GM21447 (cell line): Measurements from ENCODE around the gene SMR3A.

Experiments used
- ATAC-seq: cut with Tn5 transposase; IDR thresholded peaks from one replicate; pipeline ENCODE4 v1.9.1; 2021; ENCODE audit not compliant: unreplicated experiment

SMR3A gene

DNA sequence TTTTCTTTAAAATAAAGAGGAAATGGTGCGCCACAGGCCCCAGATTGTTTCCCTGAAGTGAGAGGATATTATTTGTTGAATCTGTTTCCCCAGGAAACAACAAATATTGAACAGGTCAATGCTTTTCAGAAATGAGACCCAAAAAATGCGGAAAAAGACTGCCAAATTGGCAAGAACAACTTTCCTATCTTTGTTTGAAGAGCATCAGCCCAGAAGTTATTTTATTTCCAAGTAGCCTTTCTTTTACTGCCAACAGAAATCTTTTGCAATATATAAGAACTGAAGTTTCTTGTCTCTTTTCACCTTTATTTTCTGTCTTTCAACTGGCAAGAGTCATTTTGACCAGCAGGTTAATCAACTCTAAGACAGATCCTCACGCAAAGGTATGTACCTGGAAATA lies at the start of gene SMR3A:
TSS of gene SMR3A (plus strand) at position 301 of the 400 bp plus-strand sequence. CDS start 1,356 bp downstream, outside the sequence.
- ATAC-seq: no peak

DNA sequence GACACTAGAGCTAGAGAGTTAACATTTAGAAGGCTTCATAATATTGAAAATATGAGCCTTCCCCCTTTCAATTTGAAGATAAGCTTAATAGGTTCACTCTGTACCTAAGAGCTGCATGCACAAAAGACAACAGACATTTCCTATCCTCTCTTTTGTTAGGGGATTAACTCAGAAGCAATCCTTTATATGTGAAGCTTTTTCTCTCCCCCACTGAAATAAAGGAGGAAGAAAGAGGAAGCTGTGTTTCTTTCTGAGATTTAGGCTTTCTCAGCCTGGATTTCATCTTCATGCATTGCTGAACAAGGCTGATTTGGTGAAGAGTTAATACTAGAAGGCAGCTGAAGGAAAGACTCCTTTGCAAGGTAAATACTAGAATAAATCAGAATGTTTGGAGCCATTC lies 46.8 kb upstream of the SMR3A start:
- ATAC-seq: no peak

DNA sequence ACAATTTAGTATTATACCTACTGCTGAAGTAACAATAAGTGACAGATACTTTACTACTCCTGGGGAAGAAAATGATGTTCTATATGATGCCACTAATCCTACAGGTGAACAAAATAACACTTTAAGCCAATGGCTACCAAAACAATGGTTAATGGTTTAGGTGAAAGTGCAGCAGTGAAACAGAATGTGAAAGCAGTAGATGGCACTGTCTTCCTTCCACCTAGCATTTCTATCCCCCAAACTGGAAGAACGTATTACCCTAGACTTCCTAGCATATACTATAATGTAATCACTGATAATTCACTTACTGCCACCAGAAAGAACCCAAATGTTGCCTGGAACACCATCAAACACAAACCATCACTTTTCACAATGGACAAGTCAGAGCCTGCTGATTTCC lies 44.6 kb upstream of the SMR3A start:
- ATAC-seq: no peak

DNA sequence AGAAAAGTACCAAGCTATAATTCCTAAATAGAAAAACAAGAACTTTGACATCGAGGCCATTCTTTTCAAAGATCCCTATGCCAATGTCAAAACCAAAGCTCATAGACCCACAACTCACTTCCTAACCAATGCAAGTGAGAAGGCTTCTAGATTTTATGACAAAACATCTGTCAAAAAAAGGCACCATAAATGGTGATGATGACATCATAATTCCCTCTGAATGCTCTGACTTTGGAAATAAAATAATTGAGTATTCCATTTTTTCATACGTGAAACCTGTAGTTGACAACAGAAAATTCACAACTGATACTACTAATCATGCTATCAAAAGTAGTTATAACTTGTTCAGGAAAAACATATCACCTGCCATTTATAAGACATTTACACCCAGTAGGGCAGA lies 34.5 kb upstream of the SMR3A start:
- no peak for ATAC-seq

DNA sequence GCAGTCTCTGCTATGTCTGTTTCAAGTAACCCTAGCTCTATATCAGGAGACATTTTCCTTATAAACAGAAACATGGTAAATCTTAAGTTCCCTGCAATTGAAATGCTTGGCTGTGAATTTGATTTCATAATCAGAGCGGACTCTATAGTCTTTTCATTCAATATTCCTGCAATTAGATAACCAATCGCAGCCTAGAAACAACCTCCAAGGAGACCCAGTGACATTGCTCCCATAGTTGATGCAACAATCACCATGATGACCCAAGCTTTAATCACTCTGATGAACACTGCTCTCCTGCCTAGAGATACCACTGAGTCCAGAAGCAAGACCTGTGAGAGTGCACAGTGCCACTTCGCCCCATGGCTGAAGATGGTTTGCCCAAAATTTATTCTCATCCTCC lies 25.9 kb upstream of the SMR3A start, which contains the start of gene CABS1:
TSS of gene CABS1 (plus strand) at position 301 of the 400 bp plus-strand sequence. CDS start at position 360, 59 bp downstream.
- no peak for ATAC-seq

- no peak for ATAC-seq
Measured at GRCh38 chr4:70336043-70336442, 24.5 kb upstream of the SMR3A start.

DNA sequence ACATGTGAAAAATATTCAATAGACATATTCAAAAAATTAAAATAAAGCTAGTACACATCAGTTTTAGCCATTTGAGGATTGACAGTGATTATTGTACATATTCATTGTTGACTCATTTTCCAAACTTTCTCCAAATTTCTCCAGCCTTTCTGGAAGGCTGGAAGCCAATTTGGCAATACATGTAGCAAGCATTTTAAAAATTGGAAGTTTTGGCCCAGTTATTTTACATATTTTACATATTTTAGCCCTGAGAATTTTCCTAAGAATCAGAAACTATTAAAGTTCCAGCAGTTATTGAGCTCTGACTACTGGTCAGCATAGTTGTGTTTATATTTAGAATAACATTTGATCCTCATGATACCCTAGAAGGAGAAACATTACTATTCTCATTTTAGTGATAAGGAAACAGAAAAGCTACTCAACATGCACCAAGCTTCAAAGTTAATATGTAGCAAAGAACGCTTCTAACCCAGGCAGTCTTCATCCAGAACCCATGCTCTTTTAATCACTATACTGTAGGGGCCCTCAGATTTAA lies 22.6 kb upstream of the SMR3A start:
- no peak for ATAC-seq

DNA sequence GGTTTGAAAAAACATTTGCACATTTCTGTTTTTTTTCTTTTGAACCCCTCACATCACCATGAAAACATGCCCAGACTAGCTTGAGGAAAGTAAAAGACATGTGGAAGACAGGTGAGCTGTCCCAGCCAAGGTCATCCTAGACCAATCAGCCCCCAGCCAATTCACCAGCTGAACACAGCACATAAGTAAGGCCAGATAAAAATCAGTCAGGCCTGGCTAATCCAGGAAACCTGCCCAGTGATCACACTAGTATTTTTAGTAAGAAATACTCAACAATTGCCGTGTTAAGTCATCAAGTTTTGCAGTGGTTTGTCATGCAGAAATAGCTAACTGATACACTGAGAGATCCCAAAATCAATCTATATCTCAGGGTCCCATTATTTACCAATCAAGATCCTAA lies 4.4 kb upstream of the SMR3A start:
- no peak for ATAC-seq

- ATAC-seq: no peak
Measured at GRCh38 chr4:70359115-70359661, 1.4 kb upstream of the SMR3A start.

GRCh38 chr4:70364002-70364401 lies 3.4 kb downstream of the SMR3A start:
- ATAC-seq: no peak

DNA sequence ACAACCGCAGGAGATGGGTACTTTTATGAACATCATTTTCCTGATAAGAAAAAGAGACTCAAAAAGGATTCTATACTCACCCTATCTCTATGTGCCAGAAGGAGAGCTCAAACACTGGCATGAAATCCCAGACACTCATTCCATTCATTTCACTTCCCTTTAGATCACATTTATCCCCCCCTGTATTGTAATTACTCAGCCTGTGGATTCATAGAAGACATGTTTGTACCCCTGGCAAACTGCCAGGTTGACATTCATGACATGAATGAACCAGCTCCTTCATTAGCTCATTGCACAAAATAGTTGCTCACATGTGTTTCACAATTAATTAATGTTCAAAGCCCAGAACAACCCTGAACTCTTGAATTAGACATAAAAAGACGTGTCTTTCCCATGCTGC lies 4.9 kb downstream of the SMR3A start:
- ATAC-seq: no peak

- ATAC-seq: no peak
Measured at GRCh38 chr4:70367813-70368212, 7.3 kb downstream of the SMR3A start.

GRCh38 chr4:70371987-70372386 lies 11.4 kb downstream of the SMR3A start:
- no peak for ATAC-seq

DNA sequence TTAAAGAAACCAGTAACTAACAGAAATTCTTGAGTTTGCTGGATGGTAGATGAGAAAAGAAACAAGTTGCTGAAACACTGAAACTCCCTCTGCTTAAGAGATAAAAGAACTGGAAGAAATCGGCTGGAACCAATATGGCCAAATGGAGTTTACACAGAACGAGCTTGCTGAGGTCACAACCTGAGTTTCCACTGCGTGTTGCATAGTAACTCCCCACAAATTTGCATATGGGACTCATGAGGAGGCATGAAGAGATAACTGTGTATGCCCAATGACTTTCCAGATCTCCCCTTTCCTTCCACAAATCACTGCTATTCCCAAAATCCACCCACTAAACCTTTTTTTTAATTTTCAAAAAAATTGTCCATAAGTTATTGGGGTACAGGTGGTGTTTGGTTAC lies 12.2 kb downstream of the SMR3A start:
- no peak for ATAC-seq

GRCh38 chr4:70380578-70380977 lies 20.0 kb downstream of the SMR3A start:
- no peak for ATAC-seq

DNA sequence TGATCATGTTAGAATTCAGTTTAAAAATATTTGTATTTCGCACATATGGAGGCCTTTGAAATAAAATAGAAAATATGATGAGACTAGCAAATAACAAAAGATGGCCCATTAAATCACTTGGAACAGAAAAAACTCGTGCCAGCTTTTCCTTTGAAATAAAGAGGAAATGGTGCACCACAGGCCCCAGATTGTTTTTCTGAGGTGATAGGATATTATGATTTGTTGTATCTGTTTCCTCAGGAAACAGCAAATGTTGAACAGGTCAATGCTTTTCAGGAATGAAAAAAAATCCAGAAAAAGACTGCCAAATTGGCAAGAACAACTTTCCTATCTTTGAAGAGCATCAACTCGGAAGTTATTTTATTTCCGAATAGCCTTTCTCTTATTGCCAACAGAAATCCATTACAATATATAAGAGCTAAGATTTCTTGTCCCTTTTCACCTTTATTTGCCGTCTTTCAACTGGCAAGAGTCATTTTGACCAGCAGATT lies 22.2 kb downstream of the SMR3A start, which contains the start of gene SMR3B:
TSS of gene SMR3B (plus strand) at position 441 of the 491 bp plus-strand sequence. CDS start 1,380 bp downstream, outside the sequence.
- ATAC-seq: no peak

- ATAC-seq: peak; percentile 44
Measured at GRCh38 chr4:70392057-70392776, 31.7 kb downstream of the SMR3A start.

DNA sequence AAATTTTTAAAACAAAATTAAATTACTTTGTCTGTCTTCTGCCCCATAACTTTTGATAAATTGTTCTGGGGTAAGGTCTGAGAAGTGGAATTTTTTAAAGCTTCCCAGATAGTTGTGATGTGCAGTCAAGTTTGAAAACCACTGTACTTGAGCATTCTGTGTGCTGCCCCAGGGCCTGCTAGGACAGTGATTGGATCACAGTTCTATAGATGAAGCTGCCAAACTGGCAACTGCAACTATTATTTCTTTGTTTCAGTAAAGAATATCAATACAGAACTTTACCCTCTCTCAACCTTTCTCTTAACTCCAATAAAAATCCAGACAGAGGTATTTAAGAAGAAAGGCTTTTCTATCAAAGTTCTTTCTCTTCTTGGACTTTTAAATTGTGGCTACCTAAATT lies 37.0 kb downstream of the SMR3A start, which contains the start of gene OPRPN:
TSS of gene OPRPN (plus strand) at position 361 of the 400 bp plus-strand sequence. CDS start 1,346 bp downstream, outside the sequence.
- ATAC-seq: no peak

DNA sequence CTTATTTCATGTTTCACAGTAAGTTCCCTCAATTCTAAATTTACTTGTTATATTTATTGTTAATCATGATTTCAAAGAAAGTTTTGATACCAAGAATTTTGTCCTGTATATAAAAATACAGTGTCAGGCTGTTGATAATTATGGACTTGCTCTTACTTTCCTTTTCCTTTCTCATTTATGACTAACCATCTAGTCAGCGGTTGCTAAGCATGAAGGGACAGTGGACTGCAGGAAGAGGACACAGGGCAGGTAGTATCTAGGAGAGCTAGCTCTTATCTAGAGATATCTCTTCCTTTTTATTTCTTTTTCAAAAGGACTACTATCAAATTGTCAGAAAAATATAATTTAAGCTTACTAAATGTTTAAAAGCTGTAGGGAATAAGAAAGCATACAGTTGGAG lies 38.8 kb downstream of the SMR3A start:
- ATAC-seq: no peak

- no peak for ATAC-seq
Measured at GRCh38 chr4:70402762-70403161, 42.2 kb downstream of the SMR3A start.

GRCh38 chr4:70405765-70406164 lies 45.2 kb downstream of the SMR3A start:
- ATAC-seq: peak; percentile 44
